Mesendoderm (in vitro differentiated cells): Measurements from ENCODE around the gene STEAP3.

Source experiments
- DNase-seq: peaks from one replicate; pipeline ENCODE4 v3.0.0; 2013
- H2AK5ac ChIP-seq: 2 replicates; pipeline ENCODE4 v1.6.1; 2013; ENCODE audit warnings: low read length, inconsistent platforms
- H2BK120ac ChIP-seq: 2 replicates; pipeline ENCODE4 v1.6.1; 2013; ENCODE audit warnings: low read depth, mild to moderate bottlenecking, low read length, moderate library complexity, mixed read lengths
- H2BK15ac ChIP-seq: replicated peaks from 2 replicates; pipeline ENCODE4 v1.6.1; 2013; ENCODE audit warnings: low read depth, mild to moderate bottlenecking, moderate library complexity
- H2BK5ac ChIP-seq: 2 replicates; pipeline ENCODE4 v1.6.1; 2013; ENCODE audit warnings: low read length, inconsistent platforms
- H3K18ac ChIP-seq: 2 replicates; pipeline ENCODE4 v1.6.1; 2013; ENCODE audit warnings: mild to moderate bottlenecking, low read length, mixed read lengths
- H3K23ac ChIP-seq: one replicate; pipeline ENCODE4 v1.6.1; 2013; ENCODE audit warnings: low read length
- H3K27ac ChIP-seq: 2 replicates; pipeline ENCODE4 v1.5.1; 2013; ENCODE audit warnings: low read depth, mild to moderate bottlenecking, inconsistent platforms, low read length, moderate library complexity
- H3K27me3 ChIP-seq: 2 replicates; pipeline ENCODE4 v1.6.1; 2013; ENCODE audit warnings: low read length, control low read depth, mild to moderate bottlenecking, inconsistent platforms; ENCODE audit not compliant: insufficient read depth, poor library complexity
- H3K36me3 ChIP-seq: 2 replicates; pipeline ENCODE4 v1.6.1; 2013; ENCODE audit warnings: low read length, inconsistent platforms; ENCODE audit not compliant: control insufficient read depth, insufficient read depth
- H3K4ac ChIP-seq: one replicate; pipeline ENCODE4 v1.6.1; 2013; ENCODE audit warnings: low read depth, mild to moderate bottlenecking, low read length, moderate library complexity
- H3K4me1 ChIP-seq: 2 replicates; pipeline ENCODE4 v1.6.1; 2013; ENCODE audit warnings: low read depth, low read length, inconsistent platforms; ENCODE audit not compliant: control insufficient read depth
- H3K4me2 ChIP-seq: 2 replicates; pipeline ENCODE4 v1.6.1; 2013; ENCODE audit warnings: low read length
- H3K4me3 ChIP-seq: 2 replicates; pipeline ENCODE4 v1.5.1; 2013; ENCODE audit warnings: mild to moderate bottlenecking, low read length
- H3K56ac ChIP-seq: one replicate; pipeline ENCODE4 v1.6.1; 2013; ENCODE audit warnings: low read length
- H3K79me1 ChIP-seq: 2 replicates; pipeline ENCODE4 v1.6.1; 2013; ENCODE audit warnings: low read length, inconsistent platforms
- H3K79me2 ChIP-seq: 2 replicates; pipeline ENCODE4 v1.6.1; 2013; ENCODE audit warnings: mild to moderate bottlenecking, low read length; ENCODE audit not compliant: control insufficient read depth, insufficient read depth
- H3K9ac ChIP-seq: 2 replicates; pipeline ENCODE4 v1.6.1; 2013; ENCODE audit warnings: low read length, inconsistent platforms
- H4K5ac ChIP-seq: one replicate; pipeline ENCODE4 v1.6.1; 2013; ENCODE audit warnings: low read length
- H4K8ac ChIP-seq: one replicate; pipeline ENCODE4 v1.6.1; 2013; ENCODE audit warnings: low read depth, mild to moderate bottlenecking, control low read depth, low read length, moderate library complexity
- WGBS: extraction: QIAGEN DNeasy Blood & Tissue Kit; methylation state at CpG from one replicate; pipeline ENCODE4 v1.1.7; 2013; ENCODE audit warnings: low lambda C conversion rate, missing lambda C conversion rate; ENCODE audit not compliant: insufficient coverage; ENCODE audit errors: extremely low coverage; 5-methylcytosine and 5-hydroxymethylcytosine counted together

The STEAP3 gene

DNA sequence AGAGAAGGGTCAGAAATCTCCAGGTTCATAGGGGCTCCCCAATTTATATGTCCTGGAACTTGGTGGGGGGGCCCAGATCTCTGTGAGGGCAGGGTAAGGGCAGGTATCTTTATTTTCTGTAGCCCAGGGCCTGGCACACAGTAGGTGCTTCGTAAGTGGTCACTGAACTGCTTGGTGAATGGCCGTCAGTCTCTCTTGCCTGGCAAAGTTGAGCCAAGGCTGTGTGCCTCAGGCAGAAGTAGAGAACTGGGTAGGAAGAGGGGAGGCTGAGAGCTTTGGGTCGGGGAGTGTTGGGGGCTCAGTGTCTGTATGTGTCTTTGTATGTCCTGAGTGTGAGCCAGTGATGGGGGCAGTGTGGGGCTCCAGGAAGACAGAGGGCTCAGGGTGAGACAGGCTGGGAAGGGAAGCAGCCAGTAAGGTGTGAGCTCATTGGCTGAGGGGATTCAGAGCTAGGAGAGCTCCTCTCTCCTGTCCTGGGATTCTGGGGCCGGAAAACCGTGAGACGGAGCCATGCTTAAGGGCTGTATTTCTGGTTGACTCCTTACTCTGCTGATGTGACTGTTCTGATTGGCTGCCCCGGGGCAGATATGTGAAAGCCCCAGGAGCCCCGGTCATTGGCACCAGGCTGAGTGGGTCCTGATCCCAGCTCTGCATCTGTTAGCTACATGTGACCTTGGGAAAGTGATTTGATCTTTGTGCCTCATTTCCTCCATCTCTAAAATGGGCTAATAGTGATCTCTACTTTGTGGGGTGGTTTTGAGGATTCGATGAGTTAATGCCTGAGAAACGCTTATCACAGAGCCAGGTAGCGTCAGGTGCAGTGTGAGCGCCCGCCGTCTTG is 30.3 kb downstream of the STEAP3 start:
- H3K4ac ChIP-seq, result no peak overlapping the region
- H3K4me2 ChIP-seq, result no peak overlapping the region
- H2BK120ac ChIP-seq, result no peak overlapping the region
- H2BK15ac ChIP-seq, result no peak overlapping the region
- peaks cover 4% of the 10 kb centered on the region for H3K4me1 ChIP-seq
- no peaks in the 10 kb centered on the region for H3K27me3 ChIP-seq
- no peak overlapping the region for H3K9ac ChIP-seq
- H2AK5ac ChIP-seq, result no peak overlapping the region
- no peak overlapping the region for H4K5ac ChIP-seq
- no CpG with 5 or more reads among the region's 14 CpGs for WGBS
- no peak overlapping the region for H3K27ac ChIP-seq
- no peak overlapping the region for H3K4me3 ChIP-seq
- H3K79me1 ChIP-seq, result no peaks in the 10 kb centered on the region
- H3K56ac ChIP-seq, result no peak overlapping the region
- H3K23ac ChIP-seq, result no peak overlapping the region
- no peak overlapping the region for H2BK5ac ChIP-seq
- no peaks in the 10 kb centered on the region for H3K79me2 ChIP-seq
- DNase-seq, result no peak
- no peak overlapping the region for H4K8ac ChIP-seq
- H3K18ac ChIP-seq, result no peak overlapping the region
- peaks cover 2% of the 10 kb centered on the region for H3K36me3 ChIP-seq

DNA sequence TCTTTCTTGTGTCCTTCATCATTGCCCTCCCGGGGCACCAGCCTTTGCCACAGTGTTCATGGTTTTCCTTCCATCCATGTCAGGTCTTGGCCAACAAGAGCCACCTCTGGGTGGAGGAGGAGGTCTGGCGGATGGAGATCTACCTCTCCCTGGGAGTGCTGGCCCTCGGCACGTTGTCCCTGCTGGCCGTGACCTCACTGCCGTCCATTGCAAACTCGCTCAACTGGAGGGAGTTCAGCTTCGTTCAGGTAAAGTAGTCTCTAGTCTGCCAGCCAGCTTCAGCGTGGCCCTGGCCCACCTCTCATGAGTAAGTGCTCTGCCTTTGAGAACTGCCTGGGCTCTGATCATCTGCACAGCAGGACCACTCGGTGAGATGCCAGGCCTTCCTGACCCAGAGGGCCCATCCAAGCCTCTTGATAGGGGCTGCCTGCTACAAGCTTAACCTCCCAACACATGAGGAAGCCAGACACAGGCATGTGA is 31.0 kb downstream of the STEAP3 start:
- no peak overlapping the region for H2AK5ac ChIP-seq
- peaks cover 4% of the 10 kb centered on the region for H3K4me1 ChIP-seq
- H2BK120ac ChIP-seq, result no peak overlapping the region
- H3K79me1 ChIP-seq, result no peaks in the 10 kb centered on the region
- no peak overlapping the region for H3K23ac ChIP-seq
- H3K4me3 ChIP-seq, result no peak overlapping the region
- H3K4me2 ChIP-seq, result no peak overlapping the region
- H3K36me3 ChIP-seq, result peaks cover 2% of the 10 kb centered on the region
- no peak overlapping the region for H3K9ac ChIP-seq
- WGBS, result no CpG with 5 or more reads among the region's 10 CpGs
- H3K27me3 ChIP-seq, result no peaks in the 10 kb centered on the region
- no peak overlapping the region for H3K18ac ChIP-seq
- H4K5ac ChIP-seq, result no peak overlapping the region
- no peak overlapping the region for H4K8ac ChIP-seq
- H3K79me2 ChIP-seq, result no peaks in the 10 kb centered on the region
- no peak overlapping the region for H2BK5ac ChIP-seq
- no peak overlapping the region for H2BK15ac ChIP-seq
- no peak overlapping the region for H3K56ac ChIP-seq
- no peak for DNase-seq
- no peak overlapping the region for H3K4ac ChIP-seq
- no peak overlapping the region for H3K27ac ChIP-seq

DNA sequence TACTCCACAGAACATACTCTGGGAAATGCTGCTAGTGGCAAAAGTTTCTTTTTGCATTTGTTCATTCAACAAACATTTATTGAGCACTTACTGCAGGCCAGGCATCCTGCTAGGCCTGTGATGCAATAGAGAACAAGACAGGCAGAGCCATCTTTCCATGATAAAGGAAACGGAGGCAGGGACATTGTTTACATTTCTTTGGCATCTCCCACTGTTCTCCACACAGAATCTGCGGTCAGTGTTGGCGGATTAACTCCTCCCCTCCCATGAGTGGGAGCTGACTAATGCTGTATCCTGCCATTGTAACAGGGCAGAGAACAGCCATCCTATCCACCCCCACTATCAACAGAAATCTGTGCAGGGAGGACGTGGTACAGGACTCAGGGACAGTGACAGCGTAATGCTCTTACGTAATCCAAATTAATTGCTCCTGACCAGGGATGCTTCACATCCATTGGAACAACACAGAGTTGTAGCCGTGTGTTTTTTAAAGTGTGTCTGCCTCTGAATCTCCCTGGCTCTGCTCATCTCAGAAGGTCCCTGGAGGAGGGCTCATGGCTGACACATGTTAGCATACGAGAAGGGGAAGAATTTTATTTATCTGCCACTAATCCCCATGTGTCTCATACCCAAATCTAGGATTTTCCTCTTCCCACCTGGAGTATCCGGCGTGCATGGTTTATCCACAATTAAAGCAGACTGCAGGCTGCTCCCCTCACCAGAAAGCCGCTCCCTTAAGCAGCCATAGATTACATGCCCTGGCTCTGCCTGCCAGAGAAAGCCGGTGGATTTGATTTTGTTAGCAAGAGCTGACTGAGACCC is 32.3 kb downstream of the STEAP3 start:
- no peak overlapping the region for H2BK120ac ChIP-seq
- H3K9ac ChIP-seq, result no peak overlapping the region
- H3K56ac ChIP-seq, result no peak overlapping the region
- H3K79me2 ChIP-seq, result no peaks in the 10 kb centered on the region
- no peak overlapping the region for H2BK5ac ChIP-seq
- no peak overlapping the region for H2BK15ac ChIP-seq
- H3K4me3 ChIP-seq, result no peak overlapping the region
- H3K36me3 ChIP-seq, result peaks cover 2% of the 10 kb centered on the region
- H3K4ac ChIP-seq, result no peak overlapping the region
- H2AK5ac ChIP-seq, result no peak overlapping the region
- H3K27me3 ChIP-seq, result no peaks in the 10 kb centered on the region
- H3K79me1 ChIP-seq, result no peaks in the 10 kb centered on the region
- no peak overlapping the region for H3K23ac ChIP-seq
- no peak overlapping the region for H3K4me2 ChIP-seq
- no CpG with 5 or more reads among the region's 12 CpGs for WGBS
- H4K5ac ChIP-seq, result no peak overlapping the region
- H3K18ac ChIP-seq, result no peak overlapping the region
- H3K4me1 ChIP-seq, result peaks cover 4% of the 10 kb centered on the region
- H3K27ac ChIP-seq, result peak overlapping the region; percentile 10
- peak; percentile 79 for DNase-seq
- H4K8ac ChIP-seq, result no peak overlapping the region

DNA sequence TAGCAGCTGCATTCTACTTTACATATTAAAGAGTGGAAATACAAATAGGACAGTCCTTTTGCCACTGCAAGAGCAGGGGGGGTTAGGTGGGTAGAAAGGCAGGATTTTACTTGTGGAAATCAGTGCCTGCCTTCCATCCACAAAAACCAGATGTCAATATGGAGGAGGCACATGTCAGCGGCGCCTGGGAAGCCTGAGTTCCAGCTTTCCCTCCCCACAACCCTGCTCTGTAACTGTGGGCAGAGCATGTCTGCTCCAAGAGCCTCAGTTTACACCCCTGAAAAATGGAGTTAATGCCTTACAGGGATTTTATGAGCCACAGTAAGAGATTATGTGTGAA is 32.9 kb downstream of the STEAP3 start:
- Histone ChIP-seq H3K9ac (no peak overlapping the region), H3K4me2 (no peak overlapping the region), H3K23ac (no peak overlapping the region), H4K5ac (no peak overlapping the region), H2BK15ac (no peak overlapping the region), H3K4me3 (no peak overlapping the region), H3K4me1 (peaks cover 4% of the 10 kb centered on the region), H3K56ac (no peak overlapping the region), H4K8ac (no peak overlapping the region), H3K27me3 (no peaks in the 10 kb centered on the region), H2AK5ac (no peak overlapping the region), H2BK120ac (no peak overlapping the region), H3K79me1 (no peaks in the 10 kb centered on the region), H2BK5ac (no peak overlapping the region), H3K27ac (peak overlapping the region; percentile 10), H3K4ac (no peak overlapping the region), H3K18ac (no peak overlapping the region), H3K36me3 (peaks cover 2% of the 10 kb centered on the region), H3K79me2 (no peaks in the 10 kb centered on the region)
- WGBS, result no CpG with 5 or more reads among the region's 2 CpGs
- DNase-seq, result no peak

DNA sequence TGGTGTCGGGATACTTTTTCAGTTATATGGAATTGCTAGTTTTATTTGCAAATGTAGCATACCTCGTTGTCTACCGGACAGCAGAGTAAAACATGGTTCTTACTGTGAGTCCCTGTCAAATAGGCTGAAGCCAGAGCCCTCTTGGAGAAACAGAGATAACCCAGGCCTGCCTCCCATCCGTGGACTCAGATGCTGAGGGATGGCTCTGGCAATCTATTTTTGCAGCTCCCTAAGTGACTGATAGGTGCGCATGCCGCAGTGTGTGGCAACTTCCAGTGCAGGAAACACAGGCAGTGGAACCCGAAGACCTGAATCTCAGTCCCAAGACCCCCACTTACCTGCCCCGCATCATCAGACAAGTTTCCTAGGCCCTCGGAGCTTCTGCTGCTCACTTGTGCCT is 33.6 kb downstream of the STEAP3 start:
- no peak overlapping the region for H2BK15ac ChIP-seq
- peaks cover 2% of the 10 kb centered on the region for H3K36me3 ChIP-seq
- H2AK5ac ChIP-seq, result no peak overlapping the region
- H4K8ac ChIP-seq, result no peak overlapping the region
- no peak overlapping the region for H2BK120ac ChIP-seq
- H3K4ac ChIP-seq, result no peak overlapping the region
- H3K18ac ChIP-seq, result no peak overlapping the region
- no peak overlapping the region for H3K4me3 ChIP-seq
- H3K27me3 ChIP-seq, result no peaks in the 10 kb centered on the region
- H3K4me1 ChIP-seq, result peaks cover 4% of the 10 kb centered on the region
- no peaks in the 10 kb centered on the region for H3K79me2 ChIP-seq
- no peaks in the 10 kb centered on the region for H3K79me1 ChIP-seq
- WGBS, result no CpG with 5 or more reads among the region's 9 CpGs
- no peak overlapping the region for H3K23ac ChIP-seq
- DNase-seq, result no peak
- H3K4me2 ChIP-seq, result no peak overlapping the region
- H3K56ac ChIP-seq, result no peak overlapping the region
- H4K5ac ChIP-seq, result no peak overlapping the region
- H3K27ac ChIP-seq, result no peak overlapping the region
- H2BK5ac ChIP-seq, result no peak overlapping the region
- no peak overlapping the region for H3K9ac ChIP-seq
